D341Med (cell line): ENCODE results near the gene MIPOL1.
"Not testable (repeated sequence)": the region's sequence is repeated elsewhere in the genome, so short reads cannot be mapped to it uniquely, and the experiment has no call there.

Experiments used
- DNase-seq: peaks from one replicate; pipeline ENCODE4 v3.0.0; 2012; ENCODE audit warnings: low spot score

Gene MIPOL1

DNA sequence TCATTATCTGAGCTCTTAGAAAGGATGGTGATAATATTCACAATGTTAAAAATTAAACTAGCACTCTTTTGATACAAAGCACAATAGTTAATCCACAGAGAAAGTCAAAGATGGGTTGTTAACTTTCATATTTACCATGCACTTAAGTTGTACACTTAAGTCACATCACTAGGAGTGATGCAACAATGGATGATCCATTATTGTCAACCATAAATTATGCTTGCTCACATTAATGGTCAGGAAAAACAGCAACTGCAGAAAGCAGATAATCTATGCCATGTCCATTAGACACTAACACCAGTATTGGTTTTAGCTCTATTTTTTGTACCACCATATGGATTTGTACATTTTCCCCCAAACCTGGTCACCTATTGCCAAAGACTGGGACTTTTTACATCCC is 201.8 kb downstream of the MIPOL1 start:
- DNase-seq, result no peak

DNA sequence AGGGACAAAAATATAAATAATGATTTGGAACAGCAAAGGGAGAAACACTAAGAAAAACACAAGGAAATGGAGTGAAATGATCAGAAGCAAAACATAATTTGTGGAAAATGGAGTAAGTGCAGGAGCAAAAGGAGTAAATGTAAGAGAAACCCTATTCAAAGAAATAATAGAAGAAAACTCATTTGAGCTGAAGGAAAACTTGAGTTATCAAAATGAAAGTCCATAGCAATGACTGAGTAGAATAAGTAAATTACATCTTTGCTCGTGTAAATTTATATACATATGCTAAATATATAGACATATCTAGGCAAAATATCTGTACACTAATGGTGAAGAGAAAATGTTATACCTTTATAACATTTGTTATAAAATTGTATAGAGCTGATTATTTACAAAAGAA is 203.4 kb downstream of the MIPOL1 start:
- DNase-seq, result no peak

DNA sequence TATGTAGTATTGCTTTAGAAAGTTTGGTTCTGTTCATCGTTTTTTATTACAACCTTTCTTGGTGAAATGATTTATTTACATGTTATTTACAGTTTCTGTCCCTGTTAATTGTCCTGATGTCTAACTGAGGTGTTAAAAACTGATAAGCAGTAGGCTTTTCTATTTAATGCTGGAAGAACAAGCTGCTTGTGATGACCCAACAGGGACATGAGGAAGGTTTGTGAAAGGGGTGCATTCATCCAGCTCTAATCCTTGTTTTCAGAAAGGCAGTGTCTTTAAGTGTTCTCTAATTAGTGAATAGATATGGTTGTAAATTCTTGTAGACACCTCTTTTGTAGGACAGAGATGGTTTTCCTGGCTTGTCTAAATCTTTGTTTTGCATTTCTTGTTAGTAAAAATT is 205.9 kb downstream of the MIPOL1 start:
- DNase-seq, result no peak

DNA sequence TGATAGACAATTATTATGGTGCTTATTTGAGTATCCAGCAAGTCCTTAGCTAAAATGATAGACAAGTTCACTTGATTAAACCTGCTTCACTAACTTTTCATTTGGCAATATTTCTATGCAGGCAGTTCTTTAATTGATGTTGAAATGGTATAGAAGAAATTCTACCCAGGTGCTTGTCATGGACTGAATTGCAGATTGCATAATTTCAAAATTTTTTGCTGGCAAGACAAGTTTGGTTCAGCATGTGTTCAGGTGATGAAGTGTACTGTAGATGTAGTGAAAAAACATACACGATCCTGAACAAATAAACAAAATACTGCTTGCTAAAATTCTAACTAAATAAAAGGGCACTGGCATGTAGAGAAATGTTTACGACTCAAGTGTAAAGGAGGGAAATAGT is 208.4 kb downstream of the MIPOL1 start:
- no peak for DNase-seq

DNA sequence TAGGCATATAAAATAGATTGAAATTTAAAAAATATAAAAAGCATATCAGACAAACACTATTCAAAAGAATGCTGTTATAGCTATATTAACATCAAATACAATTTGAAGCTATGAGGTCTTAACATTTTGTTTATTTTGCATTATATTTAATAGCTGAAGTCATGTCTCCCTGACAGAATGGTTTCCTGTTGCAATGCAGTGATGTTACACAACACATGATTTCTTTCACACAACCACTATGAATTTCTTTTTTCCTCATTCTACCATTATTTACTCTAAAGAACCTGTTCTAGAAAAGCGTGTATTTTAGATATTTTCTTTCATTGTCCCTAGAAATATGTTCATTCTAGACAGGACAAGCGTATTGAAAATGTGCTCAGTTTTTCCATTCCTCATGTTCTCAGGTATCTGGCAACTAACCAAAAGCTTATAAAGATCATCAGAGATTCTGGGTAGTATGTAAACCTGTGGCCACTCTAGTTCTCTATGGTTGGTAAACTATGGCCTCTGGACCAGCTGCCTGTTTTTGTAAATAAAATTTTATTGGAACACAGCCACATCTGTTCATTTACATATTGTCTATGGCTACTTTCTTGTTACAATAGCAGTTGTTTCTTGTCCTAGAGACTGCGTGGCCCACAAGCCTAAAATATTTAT is 213.5 kb downstream of the MIPOL1 start:
- DNase-seq, result no peak

DNA sequence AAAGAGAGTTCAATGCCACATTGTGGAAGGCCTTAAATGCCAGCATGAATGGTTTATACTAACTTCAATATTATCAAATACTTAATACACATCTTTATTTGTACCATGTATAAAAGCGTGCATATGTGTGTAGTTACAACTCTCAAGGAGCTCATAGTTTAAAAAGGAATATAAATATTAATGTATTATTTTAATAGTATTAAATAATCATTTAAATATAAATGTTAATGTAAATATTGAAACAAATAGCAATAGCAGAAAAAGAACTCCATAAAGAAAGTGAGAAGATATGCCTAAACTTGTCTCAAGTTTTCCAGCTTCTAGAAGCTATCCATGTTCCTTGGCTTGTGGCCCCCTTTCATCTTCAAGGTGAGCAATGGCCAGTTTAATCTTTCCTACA is 215.3 kb downstream of the MIPOL1 start:
- no peak for DNase-seq

DNA sequence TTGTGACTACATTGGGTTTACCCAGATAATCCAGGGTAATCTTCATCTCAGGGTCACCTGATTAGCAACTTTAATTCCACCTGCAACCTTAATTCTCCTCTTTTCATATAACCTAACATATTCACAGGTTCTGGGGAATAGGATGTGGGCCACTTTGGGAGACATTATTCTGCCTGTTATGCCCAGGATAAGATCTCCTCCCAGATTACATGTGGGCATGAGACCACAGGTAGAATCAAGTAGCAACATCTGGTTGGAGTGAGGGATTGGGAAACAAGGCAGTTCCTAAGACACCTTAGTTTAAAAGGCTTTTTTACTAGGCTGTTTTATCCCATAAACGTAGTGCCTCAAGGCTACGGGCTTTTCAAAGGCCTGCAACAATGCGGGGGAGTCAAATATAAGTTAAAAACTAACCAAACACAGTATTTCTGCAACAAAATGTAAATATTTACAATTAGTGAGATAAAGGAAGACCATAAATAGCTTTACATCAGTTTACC is 215.8 kb downstream of the MIPOL1 start:
- DNase-seq, result no peak

DNA sequence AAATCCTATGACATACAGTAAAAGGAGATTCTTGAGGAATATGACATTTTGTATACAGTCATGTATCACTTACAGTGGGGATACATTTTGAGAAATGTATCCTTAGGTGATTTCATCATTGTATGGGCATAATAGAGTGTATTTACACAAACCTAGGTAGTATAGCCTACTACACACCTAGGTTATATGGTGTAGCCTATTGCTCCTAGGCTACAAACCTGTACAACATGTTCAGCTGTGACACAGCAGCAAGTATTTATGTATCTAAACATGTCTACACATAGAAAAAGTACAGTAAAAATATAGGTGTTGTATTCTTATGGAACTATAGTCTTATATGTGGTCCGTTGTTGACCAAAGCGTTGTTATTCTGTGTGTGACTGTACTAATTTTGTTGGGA is 218.5 kb downstream of the MIPOL1 start:
- DNase-seq, result no peak

DNA sequence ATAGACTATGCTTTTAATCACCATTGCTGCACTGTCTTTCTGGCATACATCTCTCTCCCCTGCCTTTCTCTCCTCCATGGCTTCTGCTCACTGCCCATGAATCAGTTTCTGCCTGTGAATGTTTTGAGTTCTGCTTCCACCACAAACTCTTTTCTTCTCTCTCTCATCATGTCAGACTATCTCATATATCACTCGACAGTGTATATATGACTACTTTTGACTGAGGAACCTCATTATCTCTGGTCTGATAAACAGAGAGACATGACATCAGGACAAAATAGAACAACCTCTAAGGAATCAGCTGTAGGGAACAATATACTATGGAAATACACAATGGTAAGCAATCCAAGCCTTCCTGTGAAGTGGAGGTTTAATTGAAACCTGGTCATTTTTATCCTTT is 219.4 kb downstream of the MIPOL1 start:
- DNase-seq, result no peak

DNA sequence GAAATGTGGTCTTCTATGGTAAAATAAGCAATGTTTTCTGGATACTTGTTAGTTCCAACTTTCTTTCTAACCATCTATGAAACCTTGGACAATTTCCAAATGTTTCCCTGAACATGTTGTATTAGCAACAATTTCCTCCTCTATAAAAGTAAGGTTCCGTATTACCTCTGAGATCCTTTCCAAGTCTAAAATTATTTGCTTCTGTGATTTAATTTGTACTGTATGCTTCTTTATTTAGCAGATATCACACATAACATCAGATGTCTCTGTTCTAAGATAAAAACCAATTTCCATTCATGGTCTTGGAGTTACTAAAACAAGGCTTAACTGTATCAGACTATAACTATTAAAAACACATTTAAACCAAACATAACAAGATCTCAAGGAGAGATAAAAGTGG is 220.1 kb downstream of the MIPOL1 start:
- no peak for DNase-seq

DNA sequence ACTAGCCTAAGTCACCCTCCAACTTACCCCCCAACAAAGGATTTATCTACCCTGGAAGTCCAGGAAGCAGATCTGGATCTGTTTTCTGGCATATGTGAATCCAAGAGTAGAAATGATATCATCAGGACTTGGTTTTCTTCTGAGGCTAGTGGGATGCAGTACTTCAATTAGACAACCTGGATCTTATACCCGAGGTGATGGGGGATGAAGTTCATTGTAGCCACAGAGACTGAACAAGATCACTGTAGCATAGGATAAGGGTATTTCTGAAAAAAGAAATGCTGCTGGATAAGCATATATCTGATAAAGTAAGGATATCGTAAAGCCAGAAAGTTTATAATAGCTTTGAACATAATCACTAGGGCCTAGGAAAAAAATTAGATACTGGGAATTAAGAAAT is 222.9 kb downstream of the MIPOL1 start:
- DNase-seq, result no peak

DNA sequence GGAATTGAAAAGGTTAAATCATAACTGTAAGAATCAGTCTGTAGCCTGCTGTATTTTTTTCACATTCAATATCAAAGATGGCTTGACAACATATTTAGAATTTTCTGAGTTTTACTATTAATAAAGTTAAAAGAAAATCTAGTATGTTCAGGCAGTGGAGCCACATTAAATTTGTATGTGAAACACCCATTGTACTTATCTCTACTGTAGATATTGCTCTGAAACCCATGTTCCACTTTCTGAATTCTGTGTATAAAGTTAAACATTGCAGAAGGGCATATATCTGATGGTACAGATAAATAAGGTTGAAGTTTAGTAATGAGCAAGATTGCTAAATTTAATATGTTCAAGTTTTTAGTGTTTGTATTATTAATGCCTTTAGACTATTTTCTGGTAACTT is 224.6 kb downstream of the MIPOL1 start:
- DNase-seq, result no peak

DNA sequence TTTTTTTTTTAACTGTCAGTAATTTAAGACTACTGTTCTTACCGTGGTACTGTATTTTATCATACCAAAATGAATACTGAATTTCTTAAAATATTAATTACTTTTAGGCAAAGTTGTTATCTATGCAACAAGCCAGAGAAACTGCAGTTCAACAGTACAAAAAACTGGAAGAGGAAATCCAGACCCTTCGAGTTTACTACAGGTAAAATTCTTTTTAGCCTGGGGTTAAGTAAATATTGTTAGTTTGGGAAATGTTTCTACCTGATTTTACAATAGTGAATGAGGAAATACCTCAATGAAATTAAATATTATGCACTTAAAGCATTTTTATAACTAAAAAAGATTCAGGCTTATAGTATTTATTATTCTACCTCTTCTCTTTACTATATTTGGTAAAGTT is 225.0 kb downstream of the MIPOL1 start:
- DNase-seq, result no peak

DNA sequence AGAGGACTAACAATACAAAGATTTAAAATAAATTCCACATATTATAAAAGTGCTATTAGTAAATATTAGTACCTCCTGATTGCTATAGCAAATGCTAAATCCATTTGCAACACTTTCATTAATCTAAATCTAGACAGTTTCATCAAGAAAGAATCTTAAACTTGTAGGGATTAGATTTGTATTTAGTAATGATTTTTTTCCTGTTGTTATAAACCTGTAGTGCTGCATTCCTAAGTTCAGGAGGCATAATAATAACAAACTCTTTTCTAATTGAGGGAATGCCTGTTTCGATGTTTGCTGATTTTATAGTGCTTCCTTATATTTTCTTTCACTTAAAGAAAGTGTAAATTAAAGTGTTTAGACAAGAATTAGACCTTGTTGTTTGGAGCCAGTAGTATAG is 231.2 kb downstream of the MIPOL1 start:
- DNase-seq, result no peak

DNA sequence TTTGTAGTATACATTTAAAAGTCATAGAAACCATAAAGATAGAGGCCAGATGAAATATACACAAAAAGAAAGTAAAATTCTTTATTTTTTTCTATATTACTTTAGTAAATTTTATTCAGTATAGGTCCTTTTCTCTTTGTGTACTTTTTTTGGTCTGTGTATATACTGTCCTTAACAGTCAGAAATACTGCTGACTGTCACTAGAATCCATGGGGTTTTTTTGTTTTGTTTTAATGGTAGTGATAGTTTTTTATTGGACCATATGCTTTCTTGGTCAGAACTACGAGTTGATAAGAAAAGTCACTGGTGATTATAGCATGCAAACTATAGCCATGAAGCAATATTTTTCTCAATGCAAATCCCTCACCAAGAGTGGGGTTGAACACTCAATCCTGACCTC is 231.9 kb downstream of the MIPOL1 start:
- DNase-seq, result no peak

DNA sequence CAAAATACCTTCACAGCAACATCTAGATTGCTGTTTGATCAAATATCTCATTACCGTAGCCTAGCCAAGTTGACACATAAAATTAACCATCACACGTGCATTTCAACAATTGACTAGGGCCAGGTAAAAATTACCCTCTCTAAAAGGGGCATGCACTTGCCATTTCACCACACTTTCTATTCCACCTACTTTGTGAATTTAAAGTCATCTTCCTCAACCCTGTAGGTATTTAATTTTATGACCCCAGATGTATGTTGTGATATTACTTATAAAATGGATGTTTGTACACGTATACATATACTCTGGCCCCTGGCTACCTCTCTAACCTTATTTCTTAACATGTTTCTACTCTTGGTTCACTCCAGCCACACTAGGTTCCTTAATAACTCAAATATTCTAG is 237.1 kb downstream of the MIPOL1 start:
- no peak for DNase-seq

DNA sequence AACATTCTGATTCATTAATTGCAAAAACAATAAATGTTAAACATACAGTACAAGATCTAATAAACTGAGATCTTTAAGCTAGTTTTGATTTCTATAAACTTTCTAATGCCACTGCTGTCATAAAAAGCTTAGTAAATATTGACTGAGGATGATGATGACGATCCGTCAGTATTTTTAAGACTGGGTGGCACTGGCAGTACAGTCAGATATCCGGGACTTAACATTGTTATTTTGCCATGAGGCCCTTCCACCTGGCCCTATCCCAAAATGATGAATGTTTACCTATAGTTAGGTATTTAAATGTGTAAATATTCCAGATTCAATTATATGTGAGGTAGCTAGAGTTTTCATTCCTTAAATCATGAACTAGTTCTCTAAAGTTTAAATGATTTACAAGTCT is 238.8 kb downstream of the MIPOL1 start:
- DNase-seq, result no peak

DNA sequence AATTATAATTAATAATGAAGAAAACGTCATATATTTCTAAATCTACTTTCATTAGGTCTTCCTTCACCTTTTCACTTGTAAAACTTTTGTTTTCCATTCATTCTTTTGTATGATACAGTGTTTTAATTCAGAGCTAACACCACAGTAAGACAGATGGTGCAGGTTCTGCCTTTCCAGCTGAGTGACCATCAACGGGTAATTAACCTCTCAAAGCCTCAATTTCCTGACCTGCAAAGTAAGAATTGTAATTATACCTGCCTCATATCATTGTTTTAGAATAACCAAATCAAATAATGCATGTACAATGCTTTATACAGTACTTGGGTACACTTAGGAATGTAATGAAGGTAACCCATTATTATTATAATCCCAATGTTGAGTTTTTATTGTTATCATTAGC is 239.8 kb downstream of the MIPOL1 start:
- no peak for DNase-seq

DNA sequence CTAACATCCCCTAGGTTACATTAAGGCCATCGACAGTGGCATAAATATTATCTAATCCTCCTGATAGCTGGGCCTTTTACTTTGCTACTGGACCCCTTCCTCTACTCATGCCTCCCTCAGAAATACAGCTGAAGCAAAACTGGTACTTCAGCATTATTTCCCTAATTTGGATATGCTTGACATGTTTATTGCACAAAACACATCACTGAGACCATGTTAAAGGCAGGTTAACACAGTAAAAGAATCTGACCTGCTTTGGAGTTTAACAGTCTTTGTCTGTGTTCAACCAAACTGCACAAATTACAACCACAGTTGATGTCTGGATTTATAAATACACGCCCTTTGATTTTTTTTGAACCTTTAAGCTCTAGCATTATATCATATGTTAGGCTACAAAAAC is 240.7 kb downstream of the MIPOL1 start:
- DNase-seq, result no peak

DNA sequence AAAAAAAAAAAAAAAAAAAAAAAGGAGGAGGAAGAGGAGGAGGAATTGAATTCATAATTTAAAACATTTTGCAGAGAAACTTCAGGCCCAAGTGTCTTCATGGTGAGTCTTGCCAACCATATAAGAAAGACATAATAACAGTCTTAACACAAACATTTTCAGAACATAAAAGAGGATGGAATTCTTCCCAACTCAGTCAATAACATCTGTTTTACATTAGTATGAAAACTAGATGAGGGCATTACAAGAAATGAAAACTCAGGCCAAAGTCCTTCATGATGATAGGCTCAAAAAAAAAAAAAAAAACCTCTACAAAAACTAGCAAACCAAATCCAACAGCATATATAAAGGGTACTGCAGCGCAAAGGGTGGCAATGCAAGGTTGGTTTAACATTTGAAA is 245.7 kb downstream of the MIPOL1 start:
- no peak for DNase-seq

DNA sequence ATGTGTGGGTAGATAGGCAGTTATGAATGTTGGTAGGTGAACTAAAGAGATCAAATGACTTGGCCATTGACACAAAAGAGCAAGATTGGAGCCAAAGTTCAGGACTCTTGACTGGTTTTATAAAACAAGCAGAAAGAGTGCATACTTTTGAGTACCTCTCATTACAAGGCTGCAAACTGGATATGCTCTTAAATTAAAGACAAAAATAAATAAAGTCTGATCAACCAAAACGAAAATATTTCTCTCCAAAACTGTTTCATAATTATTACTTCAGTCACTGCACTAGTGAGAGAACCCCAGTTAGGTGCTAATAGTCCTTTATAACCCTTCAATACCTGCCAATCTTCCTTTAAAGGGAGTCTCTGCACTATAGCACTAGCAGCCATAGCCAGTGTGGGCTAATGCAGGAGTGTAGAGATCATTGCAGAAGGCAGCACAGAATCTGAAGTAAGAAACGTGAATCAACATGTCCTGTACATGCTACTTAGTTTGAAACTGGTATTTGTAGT is 250.2 kb downstream of the MIPOL1 start:
- no peak for DNase-seq

DNA sequence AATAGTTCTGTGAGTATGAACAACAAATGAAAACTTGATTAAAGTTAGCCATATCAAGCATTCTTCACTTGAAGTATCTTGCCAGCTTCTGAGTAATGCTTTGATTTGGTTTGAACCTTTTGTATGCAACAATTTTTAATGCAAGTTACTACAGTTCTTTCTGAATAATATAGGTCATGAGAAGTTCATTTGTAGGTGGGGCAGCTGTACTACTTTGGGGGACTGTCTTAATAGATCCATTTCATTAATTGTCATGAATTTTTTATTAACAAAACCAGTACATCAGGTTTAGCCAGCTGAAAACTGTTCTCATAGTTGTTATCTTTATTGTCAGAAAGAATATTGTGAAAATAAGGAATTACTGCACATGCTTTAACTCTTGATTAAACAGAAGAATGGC is 254.6 kb downstream of the MIPOL1 start:
- no peak for DNase-seq

DNA sequence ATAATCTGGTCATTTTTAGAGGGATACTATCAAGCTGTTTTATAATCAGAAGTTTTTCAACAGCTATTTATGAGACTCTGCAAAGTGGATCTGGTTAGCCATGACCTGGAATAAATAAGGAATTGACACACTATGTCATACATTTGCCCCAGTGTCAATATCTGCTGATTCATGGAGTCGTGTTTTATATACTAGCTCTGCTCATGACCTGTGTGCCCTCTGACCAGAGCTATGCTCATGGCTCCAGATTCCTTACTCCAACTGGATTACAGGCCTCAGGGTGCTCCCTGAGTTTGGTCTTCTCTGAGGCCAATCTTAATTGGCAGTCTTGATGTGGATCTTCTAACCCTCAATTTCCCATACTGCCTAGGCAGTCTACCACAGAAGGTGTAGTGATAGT is 256.2 kb downstream of the MIPOL1 start:
- no peak for DNase-seq

DNA sequence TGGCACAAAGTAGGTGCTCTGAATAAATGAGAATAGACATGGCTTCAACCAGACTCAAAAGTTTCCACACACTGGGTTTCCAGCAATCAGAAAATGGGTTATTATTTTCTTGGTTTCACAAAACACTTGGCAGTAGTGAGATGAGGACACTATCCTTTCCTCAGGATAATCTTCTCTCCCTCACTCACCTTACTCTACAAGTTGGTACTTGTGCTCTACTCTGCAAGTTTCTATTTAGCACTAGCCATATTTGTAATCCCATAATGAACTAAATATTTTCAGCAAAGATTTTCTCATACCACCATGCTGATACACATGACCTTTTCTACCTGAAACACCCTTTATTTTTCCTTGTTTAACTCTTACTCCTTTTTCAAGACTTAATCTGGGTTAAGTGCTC is 259.6 kb downstream of the MIPOL1 start:
- DNase-seq, result no peak

DNA sequence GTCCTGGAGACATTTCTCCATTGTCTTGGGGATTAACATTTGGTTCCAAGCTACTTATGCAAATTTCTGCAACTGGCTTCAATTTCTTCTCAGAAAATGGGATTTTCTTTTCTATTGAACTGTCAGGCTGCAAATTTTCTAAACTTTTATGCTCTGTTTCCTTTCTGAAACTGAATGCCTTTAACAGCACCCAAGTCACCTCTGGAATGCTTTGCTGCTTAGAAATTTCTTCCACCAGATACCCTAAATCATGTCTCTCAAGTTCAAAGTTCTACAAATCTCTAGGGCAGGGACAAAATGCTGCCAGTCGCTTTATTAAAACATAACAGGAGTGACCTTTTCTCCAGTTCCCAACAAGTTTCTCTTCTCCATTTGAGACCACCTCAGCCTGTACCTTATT is 264.7 kb downstream of the MIPOL1 start:
- DNase-seq, result not testable (repeated sequence)
